GM18526 (cell line): ENCODE measurements around the gene CPT1A.
A peak's percentile ranks its signal among the peaks of the same experiment; 100 is the strongest.

Experiments used
- POLR2A ChIP-seq: IDR thresholded peaks from 3 replicates; pipeline ENCODE4 v1.6.1; 2011; ENCODE audit not compliant: insufficient read length; ENCODE audit errors: extremely low read depth

CPT1A gene

GRCh38 chr11:68839054-68839865 is 2.5 kb downstream of the CPT1A start:
- TF ChIP-seq POLR2A = peak; percentile 56

DNA sequence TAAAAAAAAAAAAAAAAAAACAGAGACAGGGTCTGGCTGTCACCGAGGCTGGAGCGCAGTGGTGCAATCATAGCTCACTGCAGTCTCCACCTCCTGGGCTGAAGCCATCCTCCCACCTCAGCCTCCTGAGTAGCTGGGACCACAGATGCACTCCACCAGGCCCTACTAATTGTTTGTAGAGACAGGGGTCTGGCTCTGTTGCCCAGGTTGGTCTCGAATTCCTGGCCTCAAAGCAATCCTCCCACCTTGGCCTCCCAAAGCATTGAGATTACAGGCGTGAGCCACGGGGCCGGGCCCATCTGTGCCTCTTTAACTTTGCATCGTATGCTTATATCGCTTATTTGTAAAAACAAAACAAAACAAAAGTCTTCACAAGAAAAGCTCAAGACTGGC is 3.1 kb downstream of the CPT1A start:
- no peak for TF ChIP-seq POLR2A

DNA sequence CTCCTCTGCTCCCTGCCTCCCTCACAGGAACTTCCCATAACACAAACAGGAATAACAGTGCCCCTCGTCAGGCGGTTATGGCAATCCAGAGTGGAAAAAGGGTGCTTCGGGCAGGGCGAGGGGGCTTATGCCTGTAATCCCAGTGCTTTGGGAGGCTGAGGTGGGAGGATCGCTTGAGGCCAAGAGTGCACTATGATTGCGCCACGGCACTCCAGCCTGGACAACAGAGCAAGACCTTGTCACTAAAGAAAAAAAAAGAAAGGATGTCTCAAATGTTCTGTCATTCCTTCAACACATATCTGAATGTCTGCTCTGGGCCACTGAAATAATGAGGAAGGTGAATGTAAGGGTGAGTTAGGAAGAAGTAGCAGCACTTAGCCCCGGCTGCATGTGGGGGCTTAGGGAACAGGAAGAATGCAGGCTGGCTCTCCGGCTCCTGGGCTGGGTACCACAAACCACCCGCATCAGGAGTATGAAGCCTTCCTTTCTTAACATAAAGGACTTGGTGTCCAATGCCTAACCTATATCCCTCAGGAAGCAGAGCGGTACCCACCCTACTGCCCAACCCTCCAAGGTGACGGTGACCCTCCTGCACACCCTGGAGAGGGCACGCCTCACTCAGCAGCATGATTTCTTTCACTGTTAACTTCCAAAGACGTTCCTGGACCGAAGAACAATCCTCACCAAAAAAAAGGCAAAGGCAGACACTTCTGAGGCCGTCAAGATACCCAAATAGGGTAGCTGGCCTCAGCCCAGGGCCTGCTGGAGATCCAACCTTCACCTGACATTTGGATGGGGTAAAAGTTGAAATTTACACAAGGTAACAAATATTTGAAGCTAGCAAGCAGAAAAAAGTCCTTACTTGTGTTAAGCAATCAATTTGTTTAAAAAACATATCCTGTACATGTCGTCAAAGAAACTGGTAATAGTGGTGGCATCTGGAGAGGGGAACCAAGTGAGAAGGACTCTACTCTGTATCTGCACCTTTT is 3.8 kb downstream of the CPT1A start:
- no peak for TF ChIP-seq POLR2A

- no peak for TF ChIP-seq POLR2A
Observed at GRCh38 chr11:68835749-68836148, 6.0 kb downstream of the CPT1A start.

GRCh38 chr11:68835328-68835727 is 6.4 kb downstream of the CPT1A start:
- TF ChIP-seq POLR2A = no peak

- TF ChIP-seq POLR2A = no peak
Observed at GRCh38 chr11:68832476-68833181, 9.1 kb downstream of the CPT1A start.

- TF ChIP-seq POLR2A = no peak
Observed at GRCh38 chr11:68831124-68831523, 10.6 kb downstream of the CPT1A start.

DNA sequence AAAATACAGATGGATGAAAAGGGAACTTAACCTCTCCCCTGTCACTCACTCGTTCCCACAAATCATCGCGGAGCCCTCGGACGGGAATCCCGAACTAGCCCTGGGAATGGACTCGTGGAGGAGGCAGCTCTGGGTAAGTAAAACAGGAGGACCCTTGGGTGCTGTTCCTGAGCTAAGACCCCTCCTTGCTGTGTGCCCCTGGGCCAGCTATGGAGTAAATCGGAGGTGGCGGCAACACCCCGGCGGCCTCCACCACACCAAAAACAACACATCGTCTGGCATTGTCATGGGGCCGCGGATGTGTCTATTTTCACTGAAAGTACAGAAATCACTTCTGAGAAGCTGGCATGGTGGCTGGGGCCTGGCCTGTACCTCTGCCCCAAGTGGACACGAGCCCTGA is 12.1 kb downstream of the CPT1A start:
- TF ChIP-seq POLR2A = no peak

GRCh38 chr11:68828957-68829356 is 12.8 kb downstream of the CPT1A start:
- TF ChIP-seq POLR2A = no peak

DNA sequence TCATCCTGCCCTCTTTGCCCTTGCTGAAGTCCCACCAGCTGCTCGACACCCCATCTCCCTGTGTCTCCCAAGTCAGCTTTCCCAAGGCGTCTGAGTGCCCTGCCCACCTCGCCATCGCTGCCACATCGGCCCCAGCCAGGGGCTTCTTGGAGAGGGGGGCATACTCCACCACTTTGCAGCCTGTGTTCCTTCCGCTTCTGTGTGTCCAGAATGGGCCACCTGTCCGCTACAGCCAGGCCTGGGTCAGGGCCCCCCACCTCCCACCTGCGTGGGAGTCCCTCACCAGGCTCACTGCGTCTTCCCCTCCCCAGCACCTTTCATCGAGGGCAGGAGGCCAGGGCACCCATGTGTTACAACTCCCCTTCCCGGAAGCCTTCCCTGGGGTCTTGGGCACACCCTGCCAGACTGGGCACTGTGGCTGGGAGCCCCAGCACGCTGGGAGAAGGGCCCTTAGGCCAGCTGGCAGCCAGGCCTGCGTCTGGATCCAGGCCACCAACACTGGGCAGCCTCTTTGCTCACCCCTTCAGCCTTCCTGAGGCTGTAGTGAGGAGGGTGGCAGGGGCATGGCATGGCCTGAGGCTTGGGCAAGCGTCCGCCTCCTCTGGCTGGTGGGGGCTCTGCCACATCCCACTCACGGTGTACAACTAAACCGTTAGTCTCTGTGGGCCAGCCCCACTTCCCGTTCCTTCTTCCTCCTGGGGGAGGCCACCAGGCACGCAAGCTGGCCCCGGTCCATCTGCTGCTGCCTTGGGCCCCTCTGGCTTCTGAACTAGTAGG is 13.4 kb downstream of the CPT1A start:
- no peak for TF ChIP-seq POLR2A

DNA sequence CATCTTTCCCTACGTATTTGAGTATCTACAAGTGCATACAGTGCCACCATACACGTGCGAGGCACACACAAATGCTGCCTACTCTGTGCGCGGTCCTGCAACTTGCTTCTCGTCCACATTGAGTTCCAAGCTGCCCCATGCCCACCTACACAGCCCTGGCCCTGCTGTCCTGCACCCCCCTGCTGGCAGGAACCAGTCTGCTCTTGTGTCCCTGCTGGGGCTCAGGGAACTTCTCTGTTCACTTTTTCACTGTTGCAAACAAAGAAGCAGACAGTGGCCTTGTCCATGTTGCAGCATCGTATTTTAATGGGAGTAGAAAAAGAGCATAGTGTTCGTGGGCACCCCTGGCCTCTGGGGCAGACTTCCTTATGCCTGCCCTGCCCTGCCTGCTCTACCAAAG is 14.0 kb downstream of the CPT1A start:
- TF ChIP-seq POLR2A = no peak

- no peak for TF ChIP-seq POLR2A
Observed at GRCh38 chr11:68826726-68827125, 15.0 kb downstream of the CPT1A start.

DNA sequence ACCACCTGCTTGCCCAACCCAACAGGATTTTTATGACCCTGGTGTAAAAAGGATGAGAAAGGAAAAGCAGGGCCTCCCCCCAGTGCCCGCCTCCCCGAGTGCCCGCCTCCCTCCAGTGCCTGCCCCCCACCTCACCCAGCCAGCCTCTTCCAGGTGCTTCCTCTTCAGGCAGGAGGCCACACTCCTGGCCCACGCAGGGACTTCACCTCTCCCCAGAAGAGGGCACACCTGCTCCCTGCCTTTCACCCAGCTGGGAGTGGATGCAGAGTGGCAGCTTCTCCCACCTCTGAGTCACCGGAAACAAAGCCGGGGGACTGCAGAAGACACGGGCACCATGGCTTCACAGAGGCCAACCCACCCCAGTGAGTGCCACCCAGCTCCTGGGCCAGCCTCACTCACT is 16.1 kb downstream of the CPT1A start:
- no peak for TF ChIP-seq POLR2A

DNA sequence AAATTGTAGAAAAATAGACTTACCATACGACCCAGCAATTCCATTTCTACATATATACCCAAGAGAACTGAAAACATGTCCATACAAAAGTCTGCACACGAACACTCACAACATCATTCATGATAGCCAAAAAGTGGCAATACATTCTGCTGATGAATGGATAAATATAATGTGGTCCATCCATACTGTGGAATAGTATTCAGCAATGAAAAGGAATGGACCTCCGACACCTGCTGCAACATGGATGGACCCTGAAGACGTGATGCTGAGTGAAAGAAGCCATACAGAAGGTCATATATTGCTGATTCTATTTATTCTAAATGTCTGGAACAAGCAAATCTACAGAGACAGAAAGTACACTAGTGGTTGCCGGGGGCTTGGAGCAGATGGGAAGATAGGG is 19.2 kb downstream of the CPT1A start:
- TF ChIP-seq POLR2A = no peak

DNA sequence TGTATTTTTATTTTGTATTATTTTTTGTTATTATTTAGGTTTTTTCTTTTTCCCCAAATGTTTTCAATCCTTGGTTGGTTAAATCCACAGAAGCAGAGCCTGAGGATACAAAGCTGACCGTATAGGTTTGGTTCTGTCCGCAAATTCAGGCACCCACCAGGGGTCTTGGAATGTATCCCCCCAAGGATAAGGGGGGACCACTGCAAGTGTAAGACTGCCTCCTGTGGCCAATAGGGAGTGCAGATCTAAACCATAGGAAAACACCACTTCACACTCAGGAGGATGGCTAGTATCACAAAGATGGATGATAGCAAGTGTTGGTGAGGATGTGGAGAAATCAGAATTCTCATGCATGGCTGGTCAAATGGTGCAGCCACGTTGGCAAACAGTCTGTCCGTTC is 20.0 kb downstream of the CPT1A start:
- TF ChIP-seq POLR2A = no peak
